K562 (cell line): ENCODE results near the gene ARL4D. TPM values are rescaled to one million over a fixed set of nuclear protein-coding genes. Genes with fewer than 3 reads are reported as not detected.

Experiments used
- ESRRB ChIP-seq: fragments of 250-450 bp; sonication (Bioruptor Pico); IDR thresholded peaks from 2 replicates; pipeline ENCODE4 v1.5.0; 2020; ENCODE audit warnings: mild to moderate bottlenecking, moderate library complexity, borderline replicate concordance
- FOXP1 ChIP-seq: sonication (generic); formaldehyde crosslinking; IDR thresholded peaks from 2 replicates; pipeline ENCODE4 v1.8.0; 2022; ENCODE audit warnings: mild to moderate bottlenecking, missing genetic modification reagents
- GATAD2A ChIP-seq: fragments of 450-650 bp; IDR thresholded peaks from 2 replicates; pipeline ENCODE4 v1.6.1; 2017
- MEF2A ChIP-seq: IDR thresholded peaks from 2 replicates; pipeline ENCODE4 v1.6.1; 2011; ENCODE audit warnings: low read depth, mild to moderate bottlenecking, low read length, moderate library complexity; ENCODE audit not compliant: control insufficient read depth
- MEIS2 ChIP-seq: fragments of 450-650 bp; IDR thresholded peaks from 2 replicates; pipeline ENCODE4 v1.6.1; 2014; ENCODE audit warnings: mild to moderate bottlenecking; ENCODE audit not compliant: partially characterized antibody
- PHF8 ChIP-seq: fragments of 200-600 bp; sonication (generic); IDR thresholded peaks from 2 replicates; pipeline ENCODE4 v1.6.1; 2012; ENCODE audit warnings: mixed run types, mild to moderate bottlenecking, inconsistent platforms, low read length, moderate library complexity, borderline replicate concordance
- POLR2AphosphoS5 ChIP-seq: IDR thresholded peaks from 2 replicates; pipeline ENCODE4 v1.6.1; 2011; ENCODE audit warnings: mild to moderate bottlenecking, low read depth, low read length, moderate library complexity; ENCODE audit not compliant: control insufficient read depth, insufficient read depth
- SMARCE1 ChIP-seq: fragments of 450-650 bp; IDR thresholded peaks from 2 replicates; pipeline ENCODE4 v1.7.1; 2016; ENCODE audit warnings: mild to moderate bottlenecking
- TAF1 ChIP-seq: IDR thresholded peaks from 2 replicates; pipeline ENCODE4 v1.6.1; 2011; ENCODE audit warnings: mild to moderate bottlenecking, low read length, moderate library complexity; ENCODE audit not compliant: insufficient read depth, control insufficient read depth, severe bottlenecking; ENCODE audit errors: extremely low read depth
- TCF7L2 ChIP-seq: fragments of 150-350 bp; IDR thresholded peaks from 2 replicates; pipeline ENCODE4 v1.6.1; 2016; ENCODE audit warnings: low read depth, mild to moderate bottlenecking, low read length, moderate library complexity
- ZNF717 ChIP-seq: fragments of 250-450 bp; sonication (Bioruptor Pico); IDR thresholded peaks from 2 replicates; pipeline ENCODE4 v1.5.0; 2021
- ZSCAN32 ChIP-seq: fragments of 450-650 bp; formaldehyde crosslinking; IDR thresholded peaks from 2 replicates; pipeline ENCODE4 v1.4.0; 2020; ENCODE audit warnings: mild to moderate bottlenecking, moderate library complexity
- ZZZ3 ChIP-seq: fragments of 450-650 bp; IDR thresholded peaks from 2 replicates; pipeline ENCODE4 v1.6.1; 2016; ENCODE audit warnings: antibody characterized with exemption, mild to moderate bottlenecking, moderate library complexity
- polyA plus RNA-seq, 8 experiments: library from polyadenylated mRNA; depleted of rRNA in 4 of 8; stranded (reverse) in 5 of 8; unstranded in 3 of 8; fragments of >200 nt; fragmentation: Nextera tagmentation in 2 of 8; fragmentation: Illumina TruSeq in 1 of 8; extraction: Ambion mirVana in 2 of 8; extraction: Trizol in 1 of 8; gene quantifications; 2 replicates each; pipeline versions ENCODE4 v1.2.1 to v1.2.3, GENCODE V29; 2011 to 2014; ENCODE audit warnings: inconsistent platforms in 1 of 8, missing spikeins in 1 of 8
- total RNA-seq, 7 experiments: library from RNA; depleted of rRNA in 6 of 7; stranded (reverse); fragments of >200 nt in 6 of 7; fragmentation: Illumina TruSeq in 2 of 7; extraction: Trizol in 2 of 7; gene quantifications; 2 replicates each; pipeline versions ENCODE4 v1.2.1 to v1.2.3, GENCODE V29; 2011 to 2021; ENCODE audit warnings: low replicate concordance in 1 of 7
- TF ChIP-seq, protein P1 (sequence below): fragments of 450-650 bp; IDR thresholded peaks from one replicate; pipeline ENCODE4 v1.6.1; 2018; ENCODE audit warnings: mild to moderate bottlenecking, moderate library complexity; ENCODE audit not compliant: partially characterized antibody
- TF ChIP-seq, protein P2 (sequence below): fragments of 450-650 bp; formaldehyde crosslinking; IDR thresholded peaks from 2 replicates; pipeline ENCODE4 v1.4.0; 2020; ENCODE audit warnings: mild to moderate bottlenecking, moderate library complexity
- TF ChIP-seq, protein P3 (sequence below): sonication (generic); formaldehyde crosslinking; IDR thresholded peaks from 2 replicates; pipeline ENCODE4 v1.8.1; 2022; ENCODE audit warnings: missing genetic modification reagents

ARL4D gene
- total and polyA plus RNA-seq, 9 of the 15 experiments (the other 6 are each of a cell fraction or from before 2014, with no cell fraction given) = 0.07 to 0.53 (median 0.28) TPM; not detected in 1

DNA sequence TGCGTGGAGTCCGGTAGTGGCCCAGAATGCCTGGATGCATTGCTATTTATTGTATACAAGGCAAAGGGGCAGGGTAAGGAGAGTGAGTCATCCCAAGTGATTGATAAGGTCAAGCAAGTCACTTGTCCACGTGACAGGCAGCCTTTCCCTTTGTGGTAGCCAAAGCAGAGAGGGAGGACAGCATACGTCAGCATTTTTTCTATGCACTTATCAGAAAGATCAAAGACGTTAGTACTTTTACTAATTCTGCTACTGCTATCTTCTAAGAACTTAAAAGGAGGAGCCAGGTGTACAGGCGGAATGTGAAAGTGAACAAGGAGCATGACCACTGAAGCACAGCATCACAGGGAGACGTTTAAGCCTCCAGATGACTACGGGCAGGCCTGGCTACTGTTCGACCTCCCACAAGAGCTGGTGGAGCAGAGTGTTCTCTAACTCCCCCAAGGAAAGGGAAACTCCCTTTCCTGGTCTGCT, 47.9 kb upstream of the ARL4D start (continued):
- TF ChIP-seq ZSCAN32 = no peak
- TF ChIP-seq ESRRB (CRISPR knock-in tag) = no peak
- TF ChIP-seq, protein P1, sequence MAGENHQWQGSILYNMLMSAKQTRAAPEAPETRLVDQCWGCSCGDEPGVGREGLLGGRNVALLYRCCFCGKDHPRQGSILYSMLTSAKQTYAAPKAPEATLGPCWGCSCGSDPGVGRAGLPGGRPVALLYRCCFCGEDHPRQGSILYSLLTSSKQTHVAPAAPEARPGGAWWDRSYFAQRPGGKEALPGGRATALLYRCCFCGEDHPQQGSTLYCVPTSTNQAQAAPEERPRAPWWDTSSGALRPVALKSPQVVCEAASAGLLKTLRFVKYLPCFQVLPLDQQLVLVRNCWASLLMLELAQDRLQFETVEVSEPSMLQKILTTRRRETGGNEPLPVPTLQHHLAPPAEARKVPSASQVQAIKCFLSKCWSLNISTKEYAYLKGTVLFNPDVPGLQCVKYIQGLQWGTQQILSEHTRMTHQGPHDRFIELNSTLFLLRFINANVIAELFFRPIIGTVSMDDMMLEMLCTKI = no peak
- TF ChIP-seq TAF1 = no peak
- TF ChIP-seq, protein P2, sequence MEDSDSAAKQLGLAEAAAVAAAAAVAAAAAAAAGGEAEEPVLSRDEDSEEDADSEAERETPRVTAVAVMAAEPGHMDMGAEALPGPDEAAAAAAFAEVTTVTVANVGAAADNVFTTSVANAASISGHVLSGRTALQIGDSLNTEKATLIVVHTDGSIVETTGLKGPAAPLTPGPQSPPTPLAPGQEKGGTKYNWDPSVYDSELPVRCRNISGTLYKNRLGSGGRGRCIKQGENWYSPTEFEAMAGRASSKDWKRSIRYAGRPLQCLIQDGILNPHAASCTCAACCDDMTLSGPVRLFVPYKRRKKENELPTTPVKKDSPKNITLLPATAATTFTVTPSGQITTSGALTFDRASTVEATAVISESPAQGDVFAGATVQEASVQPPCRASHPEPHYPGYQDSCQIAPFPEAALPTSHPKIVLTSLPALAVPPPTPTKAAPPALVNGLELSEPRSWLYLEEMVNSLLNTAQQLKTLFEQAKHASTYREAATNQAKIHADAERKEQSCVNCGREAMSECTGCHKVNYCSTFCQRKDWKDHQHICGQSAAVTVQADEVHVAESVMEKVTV (CRISPR knock-in tag) = no peak
- TF ChIP-seq SMARCE1 = peak; percentile 64; the same call in 1 of the 2 replicates
- no peak for TF ChIP-seq PHF8
- TF ChIP-seq, protein P3, sequence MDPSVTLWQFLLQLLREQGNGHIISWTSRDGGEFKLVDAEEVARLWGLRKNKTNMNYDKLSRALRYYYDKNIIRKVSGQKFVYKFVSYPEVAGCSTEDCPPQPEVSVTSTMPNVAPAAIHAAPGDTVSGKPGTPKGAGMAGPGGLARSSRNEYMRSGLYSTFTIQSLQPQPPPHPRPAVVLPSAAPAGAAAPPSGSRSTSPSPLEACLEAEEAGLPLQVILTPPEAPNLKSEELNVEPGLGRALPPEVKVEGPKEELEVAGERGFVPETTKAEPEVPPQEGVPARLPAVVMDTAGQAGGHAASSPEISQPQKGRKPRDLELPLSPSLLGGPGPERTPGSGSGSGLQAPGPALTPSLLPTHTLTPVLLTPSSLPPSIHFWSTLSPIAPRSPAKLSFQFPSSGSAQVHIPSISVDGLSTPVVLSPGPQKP (CRISPR knock-in tag) = no peak
- TF ChIP-seq MEF2A = no peak
- TF ChIP-seq POLR2AphosphoS5 = no peak
- TF ChIP-seq FOXP1 (CRISPR knock-in tag) = no peak
- no peak for TF ChIP-seq GATAD2A
- TF ChIP-seq ZNF717 (CRISPR knock-in tag) = no peak
- peak; percentile 89 for TF ChIP-seq MEIS2
- TF ChIP-seq ZZZ3 = no peak
- no peak for TF ChIP-seq TCF7L2
